Tibial nerve (tissue), 4 donors: ENCODE data around the gene ATP8A1.

ENCODE experiments used
- EP300 ChIP-seq, 2 donors: sonication (generic); formaldehyde crosslinking; IDR thresholded peaks; one replicate each; pipeline ENCODE4 v1.6.1; 2017; ENCODE audit warnings: antibody characterized with exemption in 2 of 2, mild to moderate bottlenecking in 1 of 2
- POLR2A ChIP-seq, 2 donors: fragments of 450-650 bp; IDR thresholded peaks; one replicate each; pipeline ENCODE4 v1.6.1; 2017; ENCODE audit warnings: antibody characterized with exemption in 2 of 2, mild to moderate bottlenecking in 2 of 2, moderate library complexity in 2 of 2
- TF ChIP-seq, protein P1 (sequence below), 5 experiments: fragments of 200-600 bp in 3 of 5; fragments of 450-650 bp in 2 of 5; sonication (generic) in 3 of 5; IDR thresholded peaks; one replicate each; pipeline ENCODE4 v1.5.1; 2016 to 2019; ENCODE audit warnings: antibody characterized with exemption in 5 of 5, mild to moderate bottlenecking in 3 of 5, moderate library complexity in 2 of 5

DNA sequence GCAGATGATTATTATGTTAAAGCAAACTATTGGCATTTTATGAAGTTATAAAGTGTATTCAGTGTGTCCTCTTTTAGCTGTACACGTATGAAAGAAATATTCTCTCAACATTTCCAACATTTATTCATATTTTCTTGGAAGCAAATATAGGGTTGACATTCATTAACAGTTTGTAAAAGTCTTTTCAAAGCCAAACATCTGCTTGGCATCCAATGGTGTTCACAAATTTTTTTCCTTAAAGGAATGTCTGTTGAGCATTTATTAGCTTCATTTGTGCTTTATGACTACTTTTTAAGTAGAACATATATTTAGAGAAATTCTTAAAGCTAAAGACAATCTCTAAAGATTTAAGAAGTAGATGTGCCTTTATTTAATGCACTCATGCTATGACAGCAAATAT, 176.6 kb downstream of the ATP8A1 start:
- TF ChIP-seq, protein P1, sequence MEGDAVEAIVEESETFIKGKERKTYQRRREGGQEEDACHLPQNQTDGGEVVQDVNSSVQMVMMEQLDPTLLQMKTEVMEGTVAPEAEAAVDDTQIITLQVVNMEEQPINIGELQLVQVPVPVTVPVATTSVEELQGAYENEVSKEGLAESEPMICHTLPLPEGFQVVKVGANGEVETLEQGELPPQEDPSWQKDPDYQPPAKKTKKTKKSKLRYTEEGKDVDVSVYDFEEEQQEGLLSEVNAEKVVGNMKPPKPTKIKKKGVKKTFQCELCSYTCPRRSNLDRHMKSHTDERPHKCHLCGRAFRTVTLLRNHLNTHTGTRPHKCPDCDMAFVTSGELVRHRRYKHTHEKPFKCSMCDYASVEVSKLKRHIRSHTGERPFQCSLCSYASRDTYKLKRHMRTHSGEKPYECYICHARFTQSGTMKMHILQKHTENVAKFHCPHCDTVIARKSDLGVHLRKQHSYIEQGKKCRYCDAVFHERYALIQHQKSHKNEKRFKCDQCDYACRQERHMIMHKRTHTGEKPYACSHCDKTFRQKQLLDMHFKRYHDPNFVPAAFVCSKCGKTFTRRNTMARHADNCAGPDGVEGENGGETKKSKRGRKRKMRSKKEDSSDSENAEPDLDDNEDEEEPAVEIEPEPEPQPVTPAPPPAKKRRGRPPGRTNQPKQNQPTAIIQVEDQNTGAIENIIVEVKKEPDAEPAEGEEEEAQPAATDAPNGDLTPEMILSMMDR (IDR thresholded peaks at IDR 0.05) = no peak
- TF ChIP-seq POLR2A (IDR thresholded peaks at IDR 0.05) (no peak), EP300 (IDR thresholded peaks at IDR 0.05) (no peak)
